ENCODE data around the gene ESCO1. TPM values are rescaled to one million over a fixed set of nuclear protein-coding genes. Genes with fewer than 3 reads are reported as not detected.

Gene ESCO1
- total RNA-seq, 2 donors from 2014 or later, result 13.7 to 16.6 TPM

GRCh38 chr18:21499997-21500396 is 100.5 kb downstream of the ESCO1 start:
- intact Hi-C loops (cut with DNase I), result no loop called here
- DNase-seq (ENCODE audit: low spot score), result no peak

GRCh38 chr18:21496277-21496835 is 104.1 kb downstream of the ESCO1 start:
- no peak for DNase-seq (ENCODE audit: low spot score)
- intact Hi-C loops (cut with DNase I), result no loop called here

- no peak for DNase-seq (ENCODE audit: low spot score)
- intact Hi-C loops (cut with DNase I), result no loop called here
These were observed 109.8 kb downstream of the ESCO1 start for GRCh38 chr18:21490748-21491147.

GRCh38 chr18:21489919-21490495 is 110.5 kb downstream of the ESCO1 start:
- intact Hi-C loops (cut with DNase I), result no loop called here
- no peak for DNase-seq (ENCODE audit: low spot score)

GRCh38 chr18:21489119-21489750 is 111.3 kb downstream of the ESCO1 start:
- intact Hi-C loops (cut with DNase I), result no loop called here
- no peak for DNase-seq (ENCODE audit: low spot score)

- DNase-seq (ENCODE audit: low spot score), result no peak
- intact Hi-C loops (cut with DNase I), result no loop called here
These were observed 113.5 kb downstream of the ESCO1 start for GRCh38 chr18:21486905-21487437.

GRCh38 chr18:21484851-21485636 is 115.5 kb downstream of the ESCO1 start:
- no peak for DNase-seq (ENCODE audit: low spot score)
- intact Hi-C loops (cut with DNase I), result no loop called here

GRCh38 chr18:21483051-21483450 is 117.5 kb downstream of the ESCO1 start:
- intact Hi-C loops (cut with DNase I), result no loop called here
- DNase-seq (ENCODE audit: low spot score), result no peak

GRCh38 chr18:21481739-21482138 is 118.8 kb downstream of the ESCO1 start:
- DNase-seq (ENCODE audit: low spot score), result no peak
- intact Hi-C loops (cut with DNase I), result no loop called here

GRCh38 chr18:21479721-21480120 is 120.8 kb downstream of the ESCO1 start:
- no peak for DNase-seq (ENCODE audit: low spot score)
- intact Hi-C loops (cut with DNase I), result no loop called here

Other genes with a start within 250 kb of the ESCO1 start
- 10 to 100 TPM; 32.8 to 36.5 TPM for gene SNRPD1, start 11.6 kb upstream of the ESCO1 start, total RNA-seq
- gene ABHD3, start 104.1 kb upstream of the ESCO1 start, total RNA-seq, result 10 to 100 TPM in 1 of 2 donors, 1 to 10 TPM in 1; 8.4 to 10.3 TPM
- gene MIB1, start 140.1 kb upstream of the ESCO1 start, total RNA-seq, result 10 to 100 TPM; 39.0 to 47.8 TPM

Data from posterior vena cava (tissue), 2 donors.